Esophagus (tissue), 2 donors: ENCODE data around the gene KDM6A. TPM values are rescaled to one million over a fixed set of nuclear protein-coding genes. Genes with fewer than 3 reads are reported as not detected.

ENCODE experiments used
- H3K27ac ChIP-seq, 2 donors: one replicate each; pipeline ENCODE4 v1.5.1; 2013; ENCODE audit warnings: low read depth in 2 of 2, mild to moderate bottlenecking in 2 of 2, inconsistent platforms in 1 of 2, low read length in 1 of 2, moderate library complexity in 1 of 2
- H3K27me3 ChIP-seq, 2 donors: one replicate each; pipeline ENCODE4 v1.6.1; 2013; ENCODE audit warnings: low read length in 2 of 2, control low read depth in 1 of 2, mild to moderate bottlenecking in 1 of 2; ENCODE audit not compliant: insufficient read depth in 2 of 2, control insufficient read depth in 1 of 2
- H3K36me3 ChIP-seq, 2 donors: one replicate each; pipeline ENCODE4 v1.6.1; 2013; ENCODE audit warnings: low read length in 1 of 2; ENCODE audit not compliant: control insufficient read depth in 2 of 2, insufficient read depth in 2 of 2
- H3K4me1 ChIP-seq, 2 donors: one replicate each; pipeline ENCODE4 v1.6.1; 2013; ENCODE audit warnings: low read length in 1 of 2; ENCODE audit not compliant: control insufficient read depth in 2 of 2, insufficient read depth in 2 of 2
- H3K4me3 ChIP-seq, 2 donors: one replicate each; pipeline ENCODE4 v1.5.1; 2013; ENCODE audit warnings: low read length in 2 of 2, mild to moderate bottlenecking in 2 of 2, low read depth in 1 of 2, moderate library complexity in 1 of 2
- H3K9me3 ChIP-seq, 2 donors: one replicate each; pipeline ENCODE4 v1.6.1; 2013; ENCODE audit warnings: mild to moderate bottlenecking in 2 of 2, low read depth in 1 of 2, low read length in 1 of 2, moderate library complexity in 1 of 2; ENCODE audit not compliant: control insufficient read depth in 2 of 2, insufficient read depth in 1 of 2
- WGBS, 2 donors: extraction: QIAGEN DNeasy Blood & Tissue Kit; methylation state at CpG; one replicate each; pipeline ENCODE4 v1.1.7; 2013; 5-methylcytosine and 5-hydroxymethylcytosine counted together
- polyA plus RNA-seq, 2 donors: library from polyadenylated mRNA; stranded (reverse); fragments of 200-250 nt; gene quantifications; one replicate each; pipeline ENCODE4 v1.2.3, GENCODE V29; 2013
- donor health status: healthy with polysubstance abuse.
- donor health status: Bipolar disorder and iron deficiency.

The KDM6A gene
- polyA plus RNA-seq, 2 donors, result 7.2 to 13.5 TPM

DNA sequence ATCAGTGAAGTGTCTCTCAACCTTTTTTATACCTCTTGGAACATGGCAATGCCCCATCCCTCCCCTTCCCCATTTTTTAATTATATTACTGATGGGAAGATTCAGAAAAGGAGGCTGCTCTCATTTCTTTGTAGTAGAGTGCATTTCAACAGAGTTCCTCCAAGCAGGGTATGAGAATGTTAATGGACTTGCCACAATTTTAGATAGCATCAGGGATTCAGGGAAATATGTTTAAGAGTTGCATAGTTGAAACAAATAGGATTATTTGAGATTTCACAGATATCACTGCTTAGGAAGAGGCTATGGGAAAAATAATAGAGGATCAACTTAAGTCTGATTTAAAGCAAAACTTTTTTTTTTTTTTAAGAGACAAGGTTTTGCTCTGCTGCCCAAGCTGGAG is 281.5 kb downstream of the KDM6A start:
- no peaks in the 10 kb centered on the region for H3K36me3 ChIP-seq
- H3K4me1 ChIP-seq, result no peaks in the 10 kb centered on the region
- H3K27ac ChIP-seq, result no peak overlapping the region
- H3K4me3 ChIP-seq, result no peak overlapping the region
- no peaks in the 10 kb centered on the region for H3K27me3 ChIP-seq
- H3K9me3 ChIP-seq, result no peaks in the 10 kb centered on the region

DNA sequence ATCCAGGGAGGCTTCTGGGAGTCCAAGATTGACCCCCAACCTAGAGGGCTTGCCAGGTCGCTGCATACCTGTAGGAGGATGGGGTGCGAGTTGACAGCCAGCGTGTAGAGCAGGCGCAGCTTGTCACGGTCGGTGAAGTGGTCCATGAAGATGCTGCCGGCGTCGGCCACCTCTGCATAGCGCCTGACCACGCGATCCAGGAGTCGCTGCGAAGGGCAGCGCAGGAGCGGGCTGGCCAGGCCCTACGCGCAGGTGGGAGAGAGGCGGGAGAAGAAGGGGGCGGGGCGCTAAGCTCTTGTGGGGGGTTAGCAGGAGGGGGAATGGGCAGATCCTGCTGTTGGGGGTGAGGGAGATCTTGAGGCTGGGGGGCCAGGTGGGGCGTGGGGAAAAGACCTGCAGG is 284.7 kb downstream of the KDM6A start:
- no peak overlapping the region for H3K27ac ChIP-seq
- no peak overlapping the region for H3K4me3 ChIP-seq
- no peaks in the 10 kb centered on the region for H3K27me3 ChIP-seq
- no peaks in the 10 kb centered on the region for H3K36me3 ChIP-seq
- H3K4me1 ChIP-seq, result no peaks in the 10 kb centered on the region
- 82 to 88% methylated on average over 18 to 20 of the region's 22 CpGs for WGBS, 2 donors
- no peaks in the 10 kb centered on the region for H3K9me3 ChIP-seq

Other genes starting within 250 kb of the KDM6A start
- gene DUSP21, start 29.2 kb upstream of the KDM6A start, polyA plus RNA-seq, result not detected